SU-DHL-6 (cell line): Measurements from ENCODE around the gene SEZ6L2.

Experiments
- CTCF ChIP-seq: fragments of 200-600 bp; sonication (generic); IDR thresholded peaks from one replicate; pipeline ENCODE4 v1.5.1; 2017; ENCODE audit warnings: antibody characterized with exemption, mild to moderate bottlenecking, low read length, moderate library complexity; ENCODE audit not compliant: insufficient read depth, poor library complexity, severe bottlenecking
- EZH2phosphoT487 ChIP-seq: fragments of 200-600 bp; sonication (generic), shearing (Covaris generic); conservative IDR thresholded peaks from 2 replicates; pipeline ENCODE4 v1.6.1; 2018; ENCODE audit warnings: mild to moderate bottlenecking, antibody characterized with exemption, low read length, moderate library complexity, mixed read lengths

GRCh38 chr16:29824589-29825144, 74.7 kb downstream of the SEZ6L2 start:
- no peak for TF ChIP-seq CTCF
- no peak for TF ChIP-seq EZH2phosphoT487
